Measurements from ENCODE around the gene ATRN. TPM values are rescaled to one million over a fixed set of nuclear protein-coding genes. Genes with fewer than 3 reads are reported as not detected.

The ATRN gene
- total RNA-seq, 1 experiment from 2014 or later = 28.3 TPM

DNA sequence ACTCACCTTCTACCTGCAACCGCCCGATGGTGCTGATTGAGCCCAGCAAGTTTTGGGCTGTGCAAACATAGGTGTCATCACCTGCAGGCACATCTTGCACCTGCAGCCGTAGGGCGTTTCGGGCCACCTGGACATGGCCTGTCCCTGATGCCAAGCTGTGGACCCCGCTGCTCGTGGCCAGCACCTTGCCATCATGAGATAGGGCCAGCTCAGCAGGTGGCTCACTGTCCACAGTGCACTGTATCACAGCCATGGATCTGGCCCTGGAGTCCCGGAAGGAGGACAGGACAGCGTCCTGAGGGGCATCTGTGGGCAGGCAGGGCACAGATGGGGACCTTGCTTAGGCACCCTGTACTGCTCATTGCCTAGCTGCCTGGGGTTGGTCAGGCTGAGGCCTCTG, 221.1 kb downstream of the ATRN start:
- Mint-ChIP-seq H3K27ac (ENCODE audit: unreplicated experiment) (no peak overlapping the region), H3K9me3 (ENCODE audit: low read depth, unreplicated experiment) (no peaks in the 10 kb centered on the region), H3K36me3 (ENCODE audit: insufficient read depth, unreplicated experiment) (no peaks in the 10 kb centered on the region), H3K4me3 (ENCODE audit: low read depth, unreplicated experiment) (no peak overlapping the region), H3K27me3 (ENCODE audit: unreplicated experiment) (peaks cover 30% of the 10 kb centered on the region), H3K4me1 (ENCODE audit: low read depth, unreplicated experiment) (no peaks in the 10 kb centered on the region)
- BruUV-seq (replicated peaks) = no TSS peak
- intact Hi-C loops (cut with micrococcal nuclease; ENCODE audit: unreplicated experiment) = no loop called here
- TF ChIP-seq, protein P1, sequence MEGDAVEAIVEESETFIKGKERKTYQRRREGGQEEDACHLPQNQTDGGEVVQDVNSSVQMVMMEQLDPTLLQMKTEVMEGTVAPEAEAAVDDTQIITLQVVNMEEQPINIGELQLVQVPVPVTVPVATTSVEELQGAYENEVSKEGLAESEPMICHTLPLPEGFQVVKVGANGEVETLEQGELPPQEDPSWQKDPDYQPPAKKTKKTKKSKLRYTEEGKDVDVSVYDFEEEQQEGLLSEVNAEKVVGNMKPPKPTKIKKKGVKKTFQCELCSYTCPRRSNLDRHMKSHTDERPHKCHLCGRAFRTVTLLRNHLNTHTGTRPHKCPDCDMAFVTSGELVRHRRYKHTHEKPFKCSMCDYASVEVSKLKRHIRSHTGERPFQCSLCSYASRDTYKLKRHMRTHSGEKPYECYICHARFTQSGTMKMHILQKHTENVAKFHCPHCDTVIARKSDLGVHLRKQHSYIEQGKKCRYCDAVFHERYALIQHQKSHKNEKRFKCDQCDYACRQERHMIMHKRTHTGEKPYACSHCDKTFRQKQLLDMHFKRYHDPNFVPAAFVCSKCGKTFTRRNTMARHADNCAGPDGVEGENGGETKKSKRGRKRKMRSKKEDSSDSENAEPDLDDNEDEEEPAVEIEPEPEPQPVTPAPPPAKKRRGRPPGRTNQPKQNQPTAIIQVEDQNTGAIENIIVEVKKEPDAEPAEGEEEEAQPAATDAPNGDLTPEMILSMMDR (IDR thresholded peaks at IDR 0.05; ENCODE audit: unreplicated experiment) = no peak
- no peak for DNase-seq
- CTCF ChIA-PET = no interaction called here

DNA sequence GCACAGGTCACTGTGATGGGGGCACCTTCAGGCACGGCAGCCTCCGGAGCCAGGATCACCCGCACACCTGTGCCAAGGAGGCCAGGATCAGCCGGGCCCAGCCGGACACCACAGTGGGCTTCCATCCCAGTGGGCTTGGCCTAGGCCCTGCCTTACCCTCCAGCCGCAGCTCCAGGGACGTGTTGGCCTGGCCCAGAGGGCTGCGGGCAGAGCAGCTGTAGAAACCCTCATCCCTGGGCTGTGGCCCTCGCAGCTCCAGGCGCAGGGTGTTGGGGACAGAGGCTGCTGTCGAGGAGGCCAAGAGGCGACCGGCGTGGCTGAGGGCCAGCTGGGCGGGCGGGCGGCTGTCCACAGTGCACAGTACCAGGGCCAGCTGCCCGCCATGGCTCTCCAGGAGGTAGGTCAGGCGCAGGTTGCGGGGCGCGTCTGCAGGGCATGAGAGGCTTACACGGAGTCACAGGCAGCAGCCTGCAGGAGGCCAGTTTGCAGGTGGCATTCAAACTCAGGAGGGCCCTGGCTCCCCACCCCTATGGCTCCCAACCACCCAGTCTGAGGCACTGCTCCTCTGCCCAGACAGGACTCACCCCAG, 222.0 kb downstream of the ATRN start:
- H3K27me3 Mint-ChIP-seq (ENCODE audit: unreplicated experiment) = peaks cover 21% of the 10 kb centered on the region
- intact Hi-C loops (cut with micrococcal nuclease; ENCODE audit: unreplicated experiment) = no loop called here
- no peak overlapping the region for H3K4me3 Mint-ChIP-seq (ENCODE audit: low read depth, unreplicated experiment)
- no peaks in the 10 kb centered on the region for H3K9me3 Mint-ChIP-seq (ENCODE audit: low read depth, unreplicated experiment)
- H3K4me1 Mint-ChIP-seq (ENCODE audit: low read depth, unreplicated experiment) = no peaks in the 10 kb centered on the region
- H3K27ac Mint-ChIP-seq (ENCODE audit: unreplicated experiment) = no peak overlapping the region
- CTCF ChIA-PET = no interaction called here
- no peaks in the 10 kb centered on the region for H3K36me3 Mint-ChIP-seq (ENCODE audit: insufficient read depth, unreplicated experiment)
- DNase-seq = no peak
- TF ChIP-seq, protein P1 (IDR thresholded peaks at IDR 0.05; ENCODE audit: unreplicated experiment) = no peak
- no TSS peak for BruUV-seq (replicated peaks)

DNA sequence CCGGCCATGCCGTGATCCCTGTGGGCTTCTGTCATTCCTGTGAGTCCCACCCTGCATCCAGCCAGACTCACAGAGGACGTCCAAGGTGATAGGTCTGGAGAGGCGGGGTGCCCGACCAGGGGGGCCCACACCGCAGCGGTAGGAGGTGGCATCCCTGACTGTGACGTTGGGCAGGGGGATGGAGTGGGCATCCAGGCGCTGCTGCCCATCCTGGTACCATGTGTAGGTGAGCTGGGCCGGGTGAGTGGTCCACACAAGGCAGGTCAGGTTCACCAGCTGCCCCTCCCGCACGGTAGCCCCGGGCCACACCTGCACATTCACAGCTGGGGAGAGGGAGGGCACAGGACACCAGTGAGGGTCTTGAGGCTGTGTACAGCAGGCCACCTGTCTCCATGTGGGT, 222.6 kb downstream of the ATRN start:
- Mint-ChIP-seq H3K36me3 (ENCODE audit: insufficient read depth, unreplicated experiment) (no peaks in the 10 kb centered on the region), H3K4me3 (ENCODE audit: low read depth, unreplicated experiment) (no peak overlapping the region), H3K27me3 (ENCODE audit: unreplicated experiment) (peaks cover 18% of the 10 kb centered on the region), H3K4me1 (ENCODE audit: low read depth, unreplicated experiment) (no peaks in the 10 kb centered on the region), H3K9me3 (ENCODE audit: low read depth, unreplicated experiment) (no peaks in the 10 kb centered on the region), H3K27ac (ENCODE audit: unreplicated experiment) (no peak overlapping the region)
- CTCF ChIA-PET = no interaction called here
- TF ChIP-seq, protein P1 (IDR thresholded peaks at IDR 0.05; ENCODE audit: unreplicated experiment) = no peak
- BruUV-seq (replicated peaks) = no TSS peak
- no peak for DNase-seq
- intact Hi-C loops (cut with micrococcal nuclease; ENCODE audit: unreplicated experiment) = no loop called here

DNA sequence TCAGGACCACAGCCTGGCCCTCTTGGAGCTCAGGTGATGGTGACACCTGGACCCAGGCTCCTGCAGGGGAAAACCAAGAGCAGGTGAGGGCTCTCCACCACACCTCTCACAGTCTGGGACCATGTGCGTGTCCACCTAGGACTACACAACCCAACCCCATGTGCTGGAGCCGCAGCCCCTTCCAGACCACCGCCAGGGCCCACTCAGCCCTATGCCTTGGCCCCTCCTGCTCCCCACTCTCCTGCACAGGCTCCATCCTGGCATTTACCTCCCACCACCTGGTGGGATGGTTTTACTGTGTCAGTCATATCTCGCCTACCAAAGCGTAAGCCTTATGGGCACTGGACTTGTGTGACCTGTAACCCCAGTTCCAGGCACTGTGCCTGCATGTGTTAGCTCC, 224.0 kb downstream of the ATRN start:
- Mint-ChIP-seq H3K4me3 (ENCODE audit: low read depth, unreplicated experiment) (no peak overlapping the region), H3K36me3 (ENCODE audit: insufficient read depth, unreplicated experiment) (no peaks in the 10 kb centered on the region), H3K27ac (ENCODE audit: unreplicated experiment) (no peak overlapping the region), H3K27me3 (ENCODE audit: unreplicated experiment) (peaks cover 15% of the 10 kb centered on the region), H3K9me3 (ENCODE audit: low read depth, unreplicated experiment) (no peaks in the 10 kb centered on the region), H3K4me1 (ENCODE audit: low read depth, unreplicated experiment) (no peaks in the 10 kb centered on the region)
- intact Hi-C loops (cut with micrococcal nuclease; ENCODE audit: unreplicated experiment) = no loop called here
- CTCF ChIA-PET = interaction anchor here (1.7 kb wide), 1 partner anchor 16 kb away, joined by 5 read pairs; no protein-coding TSS in a partner anchor
- DNase-seq = no peak
- BruUV-seq (replicated peaks) = no TSS peak
- TF ChIP-seq, protein P1 (IDR thresholded peaks at IDR 0.05; ENCODE audit: unreplicated experiment) = no peak

All from Calu3 (cell line).